ENCODE data around the gene TTLL12. TPM values are rescaled to one million over a fixed set of nuclear protein-coding genes. Genes with fewer than 3 reads are reported as not detected.

TTLL12 gene
- total RNA-seq, 1 donor from 2014 or later: 21.4 TPM

DNA sequence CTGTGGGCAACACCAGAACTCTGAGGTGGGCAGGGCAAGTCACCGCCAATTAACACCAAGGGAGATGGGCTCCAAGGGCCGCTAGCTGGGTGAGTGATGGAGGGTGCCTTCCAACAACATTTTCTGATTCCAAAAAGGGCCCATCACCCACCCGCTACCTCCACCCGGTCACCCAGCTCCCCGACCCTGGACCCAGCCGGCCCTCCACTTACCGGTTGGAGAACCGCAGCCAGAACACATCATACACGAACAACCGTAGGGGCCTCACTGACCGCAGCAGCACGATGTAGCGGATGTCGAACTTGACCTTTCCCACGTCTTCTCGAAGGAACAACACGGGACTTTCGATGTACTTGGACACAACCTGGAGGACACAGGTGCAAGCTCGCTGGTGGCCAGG lies 14.7 kb downstream of the TTLL12 start:
- TF ChIP-seq EZH2 (IDR thresholded peaks at IDR 0.05; ENCODE audit: insufficient read depth, low read length) (no peak), CTCF (IDR thresholded peaks at IDR 0.05; ENCODE audit: insufficient read depth, low read depth, low read length) (no peak)
- H4K20me1 ChIP-seq (ENCODE audit: insufficient read depth, low read length): peaks cover 4% of the 10 kb centered on the region
- H3K9me3 ChIP-seq (ENCODE audit: insufficient read depth, low read depth, low read length): no peaks in the 10 kb centered on the region
- FAIRE-seq (no peak), DNase-seq (ENCODE audit: low read depth) (no peak)
- H3K9me3 Mint-ChIP-seq (ENCODE audit: unreplicated experiment): no peaks in the 10 kb centered on the region
- no peak overlapping the region for H3K4me3 ChIP-seq (ENCODE audit: insufficient read depth, low read depth, low read length)
- H3K4me2 ChIP-seq (ENCODE audit: low read length): no peak overlapping the region
- H3K36me3 Mint-ChIP-seq (ENCODE audit: low read depth, unreplicated experiment): peaks cover 3% of the 10 kb centered on the region
- H3K4me3 Mint-ChIP-seq (ENCODE audit: unreplicated experiment): no peak overlapping the region
- H3K27me3 Mint-ChIP-seq (ENCODE audit: low read depth, unreplicated experiment): no peaks in the 10 kb centered on the region
- no peaks in the 10 kb centered on the region for H3K79me2 ChIP-seq (ENCODE audit: insufficient read depth, low read length)
- no peak overlapping the region for H3K27ac ChIP-seq (ENCODE audit: low read depth, low read length)
- H3K4me1 ChIP-seq (ENCODE audit: insufficient read depth, low read length): peaks cover 8% of the 10 kb centered on the region
- H3K36me3 ChIP-seq (ENCODE audit: insufficient read depth, low read length): no peaks in the 10 kb centered on the region
- H3K27me3 ChIP-seq (ENCODE audit: insufficient read depth, low read length): no peaks in the 10 kb centered on the region
- H3K27ac Mint-ChIP-seq (ENCODE audit: unreplicated experiment): no peak overlapping the region
- peaks cover 7% of the 10 kb centered on the region for H3K4me1 Mint-ChIP-seq (ENCODE audit: low read depth, unreplicated experiment)
- no peak overlapping the region for H3K9ac ChIP-seq (ENCODE audit: low read length)
- no peak overlapping the region for H2AFZ ChIP-seq (ENCODE audit: low read depth, low read length)

- no peaks in the 10 kb centered on the region for H3K9me3 Mint-ChIP-seq (ENCODE audit: unreplicated experiment)
- TF ChIP-seq CTCF (IDR thresholded peaks at IDR 0.05; ENCODE audit: insufficient read depth, low read depth, low read length): no peak
- no peak for TF ChIP-seq EZH2 (IDR thresholded peaks at IDR 0.05; ENCODE audit: insufficient read depth, low read length)
These were observed 15.3 kb downstream of the TTLL12 start for GRCh38 chr22:43171607-43172006.

GRCh38 chr22:43171019-43171491 lies 15.9 kb downstream of the TTLL12 start:
- Mint-ChIP-seq H3K9me3 (ENCODE audit: unreplicated experiment) (no peaks in the 10 kb centered on the region), H3K4me3 (ENCODE audit: unreplicated experiment) (no peak overlapping the region), H3K36me3 (ENCODE audit: low read depth, unreplicated experiment) (peaks cover 5% of the 10 kb centered on the region), H3K4me1 (ENCODE audit: low read depth, unreplicated experiment) (peaks cover 7% of the 10 kb centered on the region), H3K27ac (ENCODE audit: unreplicated experiment) (no peak overlapping the region), H3K27me3 (ENCODE audit: low read depth, unreplicated experiment) (no peaks in the 10 kb centered on the region)
- Histone ChIP-seq H3K4me2 (ENCODE audit: low read length) (no peak overlapping the region), H3K79me2 (ENCODE audit: insufficient read depth, low read length) (no peaks in the 10 kb centered on the region), H3K9me3 (ENCODE audit: insufficient read depth, low read depth, low read length) (no peaks in the 10 kb centered on the region), H3K4me1 (ENCODE audit: insufficient read depth, low read length) (peaks cover 8% of the 10 kb centered on the region), H2AFZ (ENCODE audit: low read depth, low read length) (no peak overlapping the region), H4K20me1 (ENCODE audit: insufficient read depth, low read length) (peaks cover 4% of the 10 kb centered on the region), H3K9ac (ENCODE audit: low read length) (no peak overlapping the region), H3K27me3 (ENCODE audit: insufficient read depth, low read length) (no peaks in the 10 kb centered on the region), H3K36me3 (ENCODE audit: insufficient read depth, low read length) (no peaks in the 10 kb centered on the region), H3K27ac (ENCODE audit: low read depth, low read length) (no peak overlapping the region), H3K4me3 (ENCODE audit: insufficient read depth, low read depth, low read length) (no peak overlapping the region)
- no peak for FAIRE-seq
- no peak for TF ChIP-seq CTCF (IDR thresholded peaks at IDR 0.05; ENCODE audit: insufficient read depth, low read depth, low read length)
- TF ChIP-seq EZH2 (IDR thresholded peaks at IDR 0.05; ENCODE audit: insufficient read depth, low read length): no peak
- DNase-seq (ENCODE audit: low read depth): no peak

More at GRCh38 chr22:43171607-43172006, 15.3 kb downstream of the TTLL12 start:
- Mint-ChIP-seq H3K4me3 (ENCODE audit: unreplicated experiment) (no peak overlapping the region), H3K36me3 (ENCODE audit: low read depth, unreplicated experiment) (peaks cover 5% of the 10 kb centered on the region), H3K27me3 (ENCODE audit: low read depth, unreplicated experiment) (no peaks in the 10 kb centered on the region), H3K27ac (ENCODE audit: unreplicated experiment) (no peak overlapping the region), H3K4me1 (ENCODE audit: low read depth, unreplicated experiment) (peaks cover 7% of the 10 kb centered on the region)
- Histone ChIP-seq H3K9ac (ENCODE audit: low read length) (no peak overlapping the region), H3K27ac (ENCODE audit: low read depth, low read length) (no peak overlapping the region), H2AFZ (ENCODE audit: low read depth, low read length) (no peak overlapping the region), H3K4me2 (ENCODE audit: low read length) (no peak overlapping the region), H3K4me3 (ENCODE audit: insufficient read depth, low read depth, low read length) (no peak overlapping the region), H3K4me1 (ENCODE audit: insufficient read depth, low read length) (peaks cover 8% of the 10 kb centered on the region), H3K79me2 (ENCODE audit: insufficient read depth, low read length) (no peaks in the 10 kb centered on the region), H4K20me1 (ENCODE audit: insufficient read depth, low read length) (peaks cover 4% of the 10 kb centered on the region), H3K9me3 (ENCODE audit: insufficient read depth, low read depth, low read length) (no peaks in the 10 kb centered on the region), H3K27me3 (ENCODE audit: insufficient read depth, low read length) (no peaks in the 10 kb centered on the region), H3K36me3 (ENCODE audit: insufficient read depth, low read length) (no peaks in the 10 kb centered on the region)
- FAIRE-seq: no peak
- DNase-seq (ENCODE audit: low read depth): no peak

All from astrocyte (in vitro differentiated cells and primary cell).